SJSA1 (cell line): ENCODE results near the gene MFSD11. TPM values are rescaled to one million over a fixed set of nuclear protein-coding genes. Genes with fewer than 3 reads are reported as not detected.
"Not testable (repeated sequence)": the region's sequence is repeated elsewhere in the genome, so short reads cannot be mapped to it uniquely, and the experiment has no call there.

Experiments used
- DNase-seq, 2 experiments: peaks; one replicate each; pipeline ENCODE4 v3.0.0-alpha.2; 2015 to 2020; ENCODE audit warnings: low spot score in 2 of 2, low read depth in 1 of 2
- H3K27ac ChIP-seq: fragments of 250-450 bp; sonication (Bioruptor Pico); 2 replicates; pipeline ENCODE4 v1.5.1; 2020; ENCODE audit warnings: mild to moderate bottlenecking, moderate library complexity
- H3K27me3 ChIP-seq: fragments of 250-450 bp; sonication (Bioruptor Pico); replicated peaks from 2 replicates; pipeline ENCODE4 v1.5.1; 2020; ENCODE audit warnings: mild to moderate bottlenecking, moderate library complexity
- H3K36me3 ChIP-seq: fragments of 250-450 bp; sonication (Bioruptor Pico); 2 replicates; pipeline ENCODE4 v1.5.1; 2020; ENCODE audit warnings: mild to moderate bottlenecking
- H3K4me1 ChIP-seq: fragments of 250-450 bp; sonication (Bioruptor Pico); replicated peaks from 2 replicates; pipeline ENCODE4 v1.6.1; 2021; ENCODE audit warnings: mild to moderate bottlenecking
- H3K4me3 ChIP-seq: fragments of 250-450 bp; sonication (Bioruptor Pico); 2 replicates; pipeline ENCODE4 v1.5.1; 2020; ENCODE audit warnings: mild to moderate bottlenecking
- H3K9me3 ChIP-seq: fragments of 250-450 bp; sonication (Bioruptor Pico); replicated peaks from 2 replicates; pipeline ENCODE4 v1.5.1; 2020; ENCODE audit warnings: mild to moderate bottlenecking
- total RNA-seq: library from RNA; depleted of rRNA; stranded (reverse); fragments of >200 nt; shearing (Covaris generic); gene quantifications from 2 replicates; pipeline ENCODE4 v1.2.3, GENCODE V29; 2014

Gene MFSD11
- total RNA-seq, 1 experiment from 2014 or later, result 37.3 TPM

DNA sequence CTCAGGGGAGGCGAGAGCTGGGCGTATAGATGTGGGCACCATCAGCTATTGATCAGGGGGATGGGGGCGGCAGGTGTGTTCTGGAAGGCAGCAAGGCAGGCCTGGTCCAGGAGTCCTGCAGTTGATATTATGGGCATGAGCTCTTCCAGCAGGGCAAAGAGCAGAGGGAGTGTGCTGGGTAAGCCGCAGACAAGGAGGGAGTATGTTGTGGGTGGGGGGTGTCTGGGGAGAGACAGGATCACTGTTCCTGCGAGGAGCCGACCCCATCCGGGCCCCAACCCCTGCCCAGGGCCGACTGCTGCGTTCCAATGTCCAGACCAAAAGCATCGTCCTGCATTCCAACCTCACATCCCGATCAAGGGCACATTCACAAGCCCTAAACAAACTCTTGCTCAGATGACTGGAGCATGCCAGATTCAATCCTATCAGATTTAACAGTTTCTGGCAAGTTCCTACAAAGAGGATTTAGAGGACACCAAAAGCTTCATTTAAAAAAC lies 36.4 kb upstream of the MFSD11 start:
- peaks cover 61% of the 10 kb centered on the region for H3K4me1 ChIP-seq
- H3K27ac ChIP-seq, result peak overlapping the region; percentile 80
- no peak for DNase-seq
- no peak overlapping the region for H3K4me3 ChIP-seq
- H3K27me3 ChIP-seq, result no peaks in the 10 kb centered on the region
- peaks cover 53% of the 10 kb centered on the region for H3K36me3 ChIP-seq
- no peaks in the 10 kb centered on the region for H3K9me3 ChIP-seq

DNA sequence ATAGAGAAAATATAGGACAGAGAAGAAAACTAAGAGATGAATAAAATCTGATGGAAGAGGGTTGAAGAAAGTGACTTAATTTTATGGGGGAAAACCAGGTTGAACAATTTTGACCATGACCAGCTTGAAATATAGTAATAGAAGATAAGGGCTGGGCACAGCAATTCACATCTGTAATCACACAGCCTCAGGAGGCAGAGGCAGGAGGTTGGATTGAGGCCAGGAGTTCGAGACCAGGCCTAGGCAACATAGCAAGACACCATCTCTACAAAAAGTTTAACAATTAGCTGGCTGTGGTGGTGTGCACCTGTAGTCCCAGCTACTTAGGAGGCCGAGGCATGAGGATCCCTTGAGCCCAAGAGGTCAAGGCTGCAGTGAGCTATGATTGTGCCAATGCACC lies 35.8 kb upstream of the MFSD11 start:
- H3K4me1 ChIP-seq, result peaks cover 60% of the 10 kb centered on the region

DNA sequence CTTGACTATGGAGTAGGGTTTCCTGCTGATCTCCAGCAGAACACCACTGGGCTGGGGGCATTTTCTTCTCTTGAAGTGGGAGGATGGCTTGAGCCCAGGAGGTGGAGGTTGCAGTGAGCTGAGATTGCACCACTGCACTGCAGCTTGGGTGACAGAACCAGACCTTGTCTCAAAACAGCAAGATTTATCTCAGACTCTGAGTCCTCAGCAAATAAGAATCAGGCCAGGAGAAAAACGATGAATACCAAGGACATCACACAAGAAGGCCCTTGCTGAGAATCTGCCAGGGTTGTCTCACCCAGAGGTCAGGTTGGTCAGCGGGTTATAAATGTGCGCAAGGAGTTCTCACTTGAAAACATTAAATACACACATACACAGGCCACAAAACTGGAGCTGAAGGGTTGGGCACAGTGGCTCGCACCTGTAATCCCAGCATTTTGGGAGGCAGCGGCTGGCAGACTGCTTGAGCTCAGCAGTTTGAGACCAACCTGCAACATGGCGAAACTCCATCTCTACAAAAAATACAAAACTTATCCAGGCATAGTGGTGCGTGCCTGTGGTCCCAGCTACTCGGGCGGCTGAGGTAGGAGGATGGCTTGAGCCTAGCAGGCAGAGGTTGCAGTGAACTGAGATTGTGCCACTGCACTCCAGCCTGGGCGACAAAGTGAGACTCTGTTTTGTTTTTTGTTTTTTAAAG lies 34.8 kb upstream of the MFSD11 start:
- no peak for DNase-seq
- Histone ChIP-seq H3K27me3 (no peaks in the 10 kb centered on the region), H3K36me3 (peaks cover 55% of the 10 kb centered on the region), H3K9me3 (no peaks in the 10 kb centered on the region), H3K4me1 (peaks cover 59% of the 10 kb centered on the region), H3K4me3 (no peak overlapping the region), H3K27ac (no peak overlapping the region)

More for the DNA sequence above, 35.8 kb upstream of the MFSD11 start:
- H3K27ac ChIP-seq, result peak overlapping the region; percentile 80; the same call in 1 of the 2 replicates
- peaks cover 53% of the 10 kb centered on the region for H3K36me3 ChIP-seq
- H3K27me3 ChIP-seq, result no peaks in the 10 kb centered on the region
- H3K4me3 ChIP-seq, result no peak overlapping the region
- no peaks in the 10 kb centered on the region for H3K9me3 ChIP-seq
- DNase-seq, result no peak

DNA sequence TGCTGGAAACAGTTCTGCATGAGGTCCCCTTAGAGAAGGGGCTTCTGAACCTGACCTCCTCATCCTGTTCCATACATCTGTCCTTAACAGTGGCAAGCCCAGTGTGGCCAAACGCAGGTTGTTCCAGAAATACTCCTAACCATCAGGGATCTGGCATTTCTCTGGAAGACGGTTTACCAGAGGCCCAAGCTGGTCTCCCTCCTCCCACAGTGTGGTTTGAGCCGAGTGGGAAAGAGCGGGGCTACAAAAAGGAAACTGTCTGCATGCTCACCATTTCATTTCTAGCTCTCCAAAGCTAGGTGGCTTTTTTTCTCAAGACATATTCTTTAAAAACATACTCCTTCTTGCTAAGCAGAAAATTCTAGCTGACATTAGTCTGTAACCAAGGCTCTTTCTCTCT lies 33.1 kb upstream of the MFSD11 start:
- Histone ChIP-seq H3K9me3 (no peaks in the 10 kb centered on the region), H3K27ac (no peak overlapping the region), H3K4me3 (no peak overlapping the region), H3K36me3 (peaks cover 57% of the 10 kb centered on the region), H3K27me3 (no peaks in the 10 kb centered on the region), H3K4me1 (peaks cover 51% of the 10 kb centered on the region)
- no peak for DNase-seq

DNA sequence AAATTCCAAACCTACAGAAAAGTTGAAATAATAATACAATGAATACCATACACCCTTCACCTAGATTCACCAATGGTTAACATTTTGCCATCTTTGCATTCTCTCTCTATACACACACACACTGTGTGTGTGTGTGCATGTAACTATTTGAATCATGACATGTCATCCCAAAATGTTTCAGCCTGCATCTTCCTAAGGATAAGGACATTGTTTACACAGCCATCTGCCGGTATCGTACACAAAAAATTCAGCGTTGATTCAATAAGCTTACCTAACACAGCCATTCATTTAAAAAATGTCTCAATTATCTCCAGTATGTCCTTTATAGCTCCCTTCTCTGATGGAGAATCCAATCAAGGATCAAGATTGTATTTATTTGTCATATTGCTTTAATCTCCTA lies 31.1 kb upstream of the MFSD11 start:
- no peaks in the 10 kb centered on the region for H3K9me3 ChIP-seq
- no peak for DNase-seq
- no peak overlapping the region for H3K4me3 ChIP-seq
- no peak overlapping the region for H3K27ac ChIP-seq
- peaks cover 41% of the 10 kb centered on the region for H3K4me1 ChIP-seq
- H3K27me3 ChIP-seq, result no peaks in the 10 kb centered on the region
- peaks cover 58% of the 10 kb centered on the region for H3K36me3 ChIP-seq

DNA sequence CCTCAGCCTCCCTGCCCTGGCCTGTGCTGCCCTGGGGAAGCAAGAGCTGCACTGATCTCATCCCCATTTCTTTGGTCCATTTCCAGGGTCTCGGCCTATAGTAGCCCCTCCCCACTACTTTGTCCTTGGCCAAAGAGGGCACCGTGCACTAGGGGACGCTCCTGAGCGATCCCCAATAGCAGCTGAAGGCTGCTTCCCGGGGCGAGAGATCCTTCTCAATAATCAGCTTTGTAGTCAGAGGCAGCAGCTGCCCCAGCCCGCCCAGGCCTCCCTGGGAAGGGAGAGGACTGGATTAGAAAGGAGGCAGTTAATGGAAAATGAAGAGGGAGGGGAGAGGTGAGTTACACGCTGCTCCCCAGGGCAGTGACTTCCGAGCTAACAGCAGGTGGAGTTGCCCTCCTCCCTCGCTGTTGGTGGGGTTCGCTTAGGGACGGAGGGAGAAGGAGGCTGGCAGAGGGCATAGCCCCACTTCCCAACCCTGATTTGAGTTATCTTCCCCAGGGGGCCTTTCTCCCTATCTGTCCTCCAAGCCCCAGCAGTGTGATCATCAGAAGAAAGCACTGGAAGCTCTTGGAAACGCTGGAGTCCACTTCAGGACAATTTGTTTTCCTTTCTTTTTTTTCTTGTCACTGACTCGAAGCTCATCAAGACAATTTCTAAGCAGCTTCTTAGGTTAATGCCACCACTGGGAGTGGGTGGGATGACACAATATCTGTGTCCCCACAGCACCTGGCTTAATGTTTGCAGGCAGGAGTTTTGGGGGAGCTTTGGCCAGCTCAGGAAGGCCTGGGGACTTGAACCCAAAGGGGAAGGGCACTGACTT lies 29.7 kb upstream of the MFSD11 start:
- H3K4me1 ChIP-seq, result peaks cover 46% of the 10 kb centered on the region
- peak overlapping the region; percentile 21 for H3K4me3 ChIP-seq

DNA sequence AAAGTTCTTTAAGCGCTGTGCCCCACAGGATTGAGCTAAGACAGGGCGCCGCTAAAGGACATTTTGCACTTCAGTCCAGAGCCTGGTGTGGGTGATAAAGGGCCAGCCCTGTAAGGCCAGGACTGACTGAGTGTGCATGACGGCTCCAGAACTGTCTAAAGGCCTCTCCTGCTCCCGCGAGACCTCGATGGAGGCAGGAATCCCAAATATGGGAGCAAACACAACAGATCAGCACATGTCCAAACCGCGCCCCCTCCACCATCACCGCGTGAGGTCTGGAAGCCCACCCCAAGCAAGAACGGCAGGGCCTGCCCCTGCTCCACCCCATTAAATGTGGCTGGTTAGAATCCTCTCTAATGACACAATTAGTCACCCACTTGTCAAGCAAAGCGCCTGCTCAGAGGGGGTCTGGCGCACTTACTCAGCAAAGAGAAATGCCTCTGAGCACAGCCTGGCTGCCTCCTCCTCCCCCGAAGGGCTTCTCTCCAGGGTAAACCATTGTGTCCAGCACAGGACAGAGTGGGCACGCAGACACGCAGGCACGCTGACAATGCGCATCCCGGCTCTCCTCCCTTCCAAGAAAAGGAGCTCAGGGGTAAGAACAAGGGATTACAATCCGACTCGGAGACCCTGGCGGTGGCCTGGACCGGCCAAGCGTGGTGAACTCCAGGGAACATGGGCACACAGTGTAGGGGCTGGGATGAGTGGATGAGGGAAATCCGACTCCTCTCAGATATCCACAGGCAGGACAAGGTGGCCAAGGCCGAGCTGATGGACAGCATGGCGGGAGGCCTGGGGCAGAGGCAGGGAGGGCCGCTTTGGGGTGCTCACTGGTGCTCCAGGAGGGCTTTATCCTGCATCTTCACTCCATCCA lies 28.6 kb upstream of the MFSD11 start:
- peaks cover 75% of the 10 kb centered on the region for H3K36me3 ChIP-seq
- peaks cover 47% of the 10 kb centered on the region for H3K4me1 ChIP-seq
- no peaks in the 10 kb centered on the region for H3K9me3 ChIP-seq
- peak overlapping the region; percentile 88 for H3K4me3 ChIP-seq
- peak; percentile 100 for DNase-seq
- no peaks in the 10 kb centered on the region for H3K27me3 ChIP-seq
- H3K27ac ChIP-seq, result peak overlapping the region; percentile 88

More for the DNA sequence above, 29.7 kb upstream of the MFSD11 start:
- Histone ChIP-seq H3K27me3 (no peaks in the 10 kb centered on the region), H3K9me3 (no peaks in the 10 kb centered on the region), H3K36me3 (peaks cover 65% of the 10 kb centered on the region), H3K27ac (peak overlapping the region; percentile 25)
- DNase-seq, result no peak

DNA sequence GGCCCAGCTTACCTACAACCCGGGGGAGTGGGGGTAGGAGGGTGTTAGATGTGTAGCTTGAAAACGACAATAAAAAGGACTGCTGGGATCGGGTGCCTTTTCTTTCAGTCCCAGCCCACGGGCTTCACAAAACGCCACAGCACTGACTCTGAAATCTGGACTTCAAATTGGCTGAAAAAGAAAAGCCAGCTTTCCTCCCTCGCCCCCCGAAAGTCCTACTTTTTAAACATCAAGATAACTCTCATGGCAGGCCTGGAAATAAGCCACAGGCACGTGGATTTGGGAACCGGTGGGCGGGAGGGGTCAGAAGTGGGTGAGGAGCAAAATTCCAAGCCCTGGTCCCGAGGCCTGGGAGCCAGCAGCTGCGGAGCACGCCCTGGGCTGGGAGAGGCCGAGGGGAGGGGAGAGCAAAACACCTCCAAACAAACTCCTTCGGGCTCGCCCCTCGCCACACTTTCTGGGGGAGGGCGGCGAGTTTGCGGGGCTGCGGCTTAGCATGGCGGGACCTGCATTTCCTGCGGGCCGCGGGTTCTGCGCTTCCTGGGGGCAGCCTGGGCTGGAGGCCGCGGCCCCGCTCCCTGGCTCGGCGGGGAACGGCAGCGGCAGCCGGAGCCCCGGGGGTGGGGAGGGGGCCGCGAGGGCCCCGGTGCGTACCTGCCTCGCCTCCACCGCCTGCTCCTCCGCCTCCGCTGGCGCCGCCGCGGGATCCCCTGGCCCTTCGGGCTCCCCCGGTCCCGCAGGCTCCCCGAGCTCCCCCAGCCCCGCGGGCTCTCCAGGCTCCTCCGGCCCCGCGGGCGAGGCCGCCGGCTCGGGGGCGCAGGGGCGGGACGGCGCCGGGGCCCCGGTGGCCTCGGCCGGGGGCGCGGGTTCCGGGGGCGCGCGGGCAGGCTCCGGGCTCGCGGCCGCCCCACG lies 27.7 kb upstream of the MFSD11 start:
- Histone ChIP-seq H3K4me1 (peaks cover 56% of the 10 kb centered on the region), H3K4me3 (peak overlapping the region; percentile 88), H3K27ac (peak overlapping the region; percentile 88), H3K36me3 (peaks cover 80% of the 10 kb centered on the region)
- DNase-seq, result peak; percentile 63
- H3K27me3 ChIP-seq, H3K9me3 ChIP-seq: not testable (repeated sequence)

DNA sequence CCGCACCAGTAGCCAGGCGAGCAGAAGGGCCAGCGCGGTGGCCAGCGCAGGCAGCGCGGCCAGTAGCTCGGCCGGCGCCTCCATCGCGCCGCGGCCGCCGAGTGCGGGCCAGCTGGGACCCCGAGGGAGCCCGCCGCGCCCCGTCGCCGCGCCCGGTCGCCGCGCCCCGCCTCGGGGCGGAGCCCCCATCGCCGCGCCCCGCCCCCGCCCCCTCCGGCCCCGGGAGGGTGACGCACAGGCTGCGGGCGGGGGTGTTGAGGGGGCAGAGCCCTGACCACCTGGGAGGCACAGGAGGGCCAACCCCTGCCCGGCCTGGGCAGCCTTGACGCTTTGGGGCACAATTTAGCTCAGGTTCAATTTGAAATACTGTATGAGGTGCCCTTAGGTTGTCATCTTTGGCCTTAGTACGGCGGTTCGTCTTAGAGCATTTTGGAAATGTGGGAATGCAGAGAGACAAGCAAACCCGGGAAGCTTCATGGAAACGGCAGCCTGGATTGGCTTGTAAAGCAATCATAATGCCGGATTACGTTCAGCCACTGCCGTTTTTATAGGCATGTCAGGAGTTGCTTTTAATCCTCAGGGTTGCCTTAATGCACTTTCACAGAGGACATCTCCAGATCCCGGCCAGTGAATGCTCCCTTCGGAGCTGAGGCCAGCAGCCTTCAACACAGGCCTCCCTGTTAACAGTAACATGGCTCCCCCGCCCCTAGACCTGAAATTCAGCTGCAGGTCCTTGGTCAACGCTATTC lies 26.9 kb upstream of the MFSD11 start, which contains the start of gene MXRA7:
Gene MXRA7, minus strand, starts transcription at position 103 of the 749 bp plus-strand sequence. Its CDS starts 19 bp downstream, at position 84.
- Histone ChIP-seq H3K9me3 (no peaks in the 10 kb centered on the region), H3K4me1 (peaks cover 64% of the 10 kb centered on the region), H3K4me3 (peak within 1 kb of the TSS; percentile 88), H3K27ac (peak within 1 kb of the TSS; percentile 88), H3K36me3 (peaks cover 82% of the 10 kb centered on the region), H3K27me3 (no peaks in the 10 kb centered on the region)
- DNase-seq, result peak; percentile 83 to 89

DNA sequence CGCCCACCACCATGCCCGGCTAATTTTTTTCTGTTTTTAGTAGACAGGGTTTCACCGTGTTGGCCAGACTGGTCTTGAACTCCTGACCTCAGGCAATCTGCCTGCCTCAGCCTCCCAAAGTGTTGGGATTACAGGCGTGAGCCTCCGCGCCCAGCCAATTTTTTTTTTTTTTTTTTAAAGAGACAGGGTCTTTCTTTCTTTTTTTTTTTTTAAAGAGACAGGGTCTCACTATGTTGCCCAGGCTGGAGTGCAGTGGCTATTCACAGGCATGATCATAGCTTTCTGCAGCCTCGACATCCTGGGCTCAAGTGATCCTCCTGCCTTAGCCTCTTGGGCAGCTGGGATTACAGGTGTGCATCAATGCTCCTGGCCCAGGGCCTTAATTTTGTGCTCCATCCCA lies 25.6 kb upstream of the MFSD11 start:
- Histone ChIP-seq H3K36me3 (peaks cover 87% of the 10 kb centered on the region), H3K4me1 (peaks cover 69% of the 10 kb centered on the region)
- not testable (repeated sequence) for H3K27ac ChIP-seq

DNA sequence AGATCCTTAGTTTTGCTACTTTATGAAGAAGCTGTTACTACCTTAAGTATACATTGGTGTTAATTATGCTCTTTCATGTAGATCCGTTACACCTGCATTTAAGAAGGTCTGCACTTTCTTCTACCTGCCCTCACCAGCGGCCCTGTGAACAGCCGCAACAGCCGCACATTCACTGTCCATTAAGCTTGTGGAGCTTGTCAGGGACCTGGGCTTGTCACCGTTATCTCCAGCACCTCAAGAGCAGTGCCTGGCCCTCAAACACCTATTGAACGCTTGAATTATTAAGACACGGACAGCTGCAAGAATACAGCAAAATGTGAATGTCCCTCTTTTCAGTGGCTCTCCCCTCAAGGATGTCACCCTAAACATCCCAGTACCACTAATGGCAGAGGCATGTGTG lies 24.2 kb upstream of the MFSD11 start:
- H3K36me3 ChIP-seq, result peaks cover 87% of the 10 kb centered on the region
- H3K4me3 ChIP-seq, result no peak overlapping the region
- no peaks in the 10 kb centered on the region for H3K27me3 ChIP-seq
- H3K4me1 ChIP-seq, result peaks cover 59% of the 10 kb centered on the region
- no peak for DNase-seq
- H3K9me3 ChIP-seq, result no peaks in the 10 kb centered on the region
- no peak overlapping the region for H3K27ac ChIP-seq

More for the DNA sequence above, 25.6 kb upstream of the MFSD11 start:
- not testable (repeated sequence) for H3K27me3 ChIP-seq, DNase-seq, H3K9me3 ChIP-seq, H3K4me3 ChIP-seq

DNA sequence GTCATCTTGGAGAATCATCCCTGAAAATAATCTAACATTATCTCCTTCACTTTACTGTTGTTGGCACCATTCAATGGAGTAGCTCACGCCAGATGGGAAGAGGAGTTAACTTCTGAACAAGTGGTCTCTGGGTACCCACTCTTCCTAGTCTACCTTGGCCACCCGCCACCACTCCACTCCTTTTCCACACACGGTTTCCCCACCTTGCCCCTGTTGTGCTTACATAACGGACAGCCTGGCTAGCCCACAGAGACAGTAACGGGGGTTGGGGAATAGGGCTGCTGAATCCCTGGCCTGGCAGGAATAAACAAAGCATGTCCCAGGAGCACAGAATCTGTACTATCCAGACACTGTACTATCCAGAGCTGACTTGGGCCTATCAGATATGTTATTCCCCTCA lies 23.6 kb upstream of the MFSD11 start:
- Histone ChIP-seq H3K4me3 (no peak overlapping the region), H3K27me3 (no peaks in the 10 kb centered on the region), H3K36me3 (peaks cover 91% of the 10 kb centered on the region), H3K9me3 (no peaks in the 10 kb centered on the region), H3K27ac (no peak overlapping the region), H3K4me1 (peaks cover 56% of the 10 kb centered on the region)
- no peak for DNase-seq
